K562 (cell line): ENCODE measurements around the gene CYP2A6. TPM values are rescaled to one million over a fixed set of nuclear protein-coding genes. Genes with fewer than 3 reads are reported as not detected.

Source experiments
- ARID3A ChIP-seq: IDR thresholded peaks from 2 replicates; pipeline ENCODE4 v1.6.1; 2012; ENCODE audit warnings: low read depth, low read length, improper control_type of control experiment, borderline replicate concordance
- ATF3 ChIP-seq, 2 experiments: fragments of 450-650 bp in 1 of 2; sonication (generic) in 1 of 2; formaldehyde crosslinking in 1 of 2; IDR thresholded peaks in 1 of 2; conservative IDR thresholded peaks in 1 of 2; 2 replicates each; pipeline versions ENCODE4 v1.6.1 to v1.8.1; 2016 to 2023; ENCODE audit warnings: mild to moderate bottlenecking in 2 of 2, moderate library complexity in 2 of 2, inconsistent platforms in 1 of 2, missing genetic modification reagents in 1 of 2
- CBFA2T3 ChIP-seq: fragments of 450-650 bp; IDR thresholded peaks from 2 replicates; pipeline ENCODE4 v1.6.1; 2017
- CHCHD3 ChIP-seq: fragments of 250-450 bp; sonication (Bioruptor Pico); IDR thresholded peaks from 2 replicates; pipeline ENCODE4 v2.1.2; 2022; ENCODE audit warnings: mild to moderate bottlenecking
- DLX4 ChIP-seq: fragments of 250-450 bp; sonication (Bioruptor Pico); IDR thresholded peaks from 2 replicates; pipeline ENCODE4 v1.6.1; 2021; ENCODE audit warnings: mild to moderate bottlenecking
- HDAC3 ChIP-seq: fragments of 450-650 bp; IDR thresholded peaks from 2 replicates; pipeline ENCODE4 v1.6.1; 2018; ENCODE audit warnings: borderline replicate concordance, mild to moderate bottlenecking, moderate library complexity; ENCODE audit not compliant: partially characterized antibody
- HLTF ChIP-seq: fragments of 450-650 bp; IDR thresholded peaks from 2 replicates; pipeline ENCODE4 v1.6.1; 2016
- HMGN3 ChIP-seq: IDR thresholded peaks from 2 replicates; pipeline ENCODE4 v1.6.1; 2011; ENCODE audit warnings: borderline replicate concordance, low read depth, mild to moderate bottlenecking, mixed read lengths, low read length; ENCODE audit not compliant: insufficient read length; ENCODE audit errors: extremely low read depth
- HSF4 ChIP-seq: fragments of 250-450 bp; sonication (Bioruptor Pico); IDR thresholded peaks from 2 replicates; pipeline ENCODE4 v2.1.2; 2022; ENCODE audit warnings: mild to moderate bottlenecking, moderate library complexity, borderline replicate concordance
- KAT7 ChIP-seq: sonication (generic); formaldehyde crosslinking; IDR thresholded peaks from 2 replicates; pipeline ENCODE4 v1.8.0; 2022; ENCODE audit warnings: missing genetic modification reagents, mild to moderate bottlenecking, borderline replicate concordance
- MYC ChIP-seq, 2 experiments: fragments of 250-450 bp in 1 of 2; sonication (Bioruptor Pico) in 1 of 2; IDR thresholded peaks; 2 replicates each; pipeline versions ENCODE4 v1.5.1 to v1.6.1; 2012 to 2021; ENCODE audit warnings: low read depth in 2 of 2, borderline replicate concordance in 1 of 2, improper control_type of control experiment in 1 of 2, low read length in 1 of 2, mild to moderate bottlenecking in 1 of 2, moderate library complexity in 1 of 2
- NR1H2 ChIP-seq: sonication (generic); formaldehyde crosslinking; IDR thresholded peaks from 2 replicates; pipeline ENCODE4 v1.4.0; 2020; ENCODE audit warnings: mild to moderate bottlenecking, missing genetic modification reagents
- POU5F1 ChIP-seq: fragments of 150-350 bp; IDR thresholded peaks from 2 replicates; pipeline ENCODE4 v1.6.1; 2014; ENCODE audit warnings: borderline replicate concordance, low read length, low read depth, mild to moderate bottlenecking; ENCODE audit not compliant: partially characterized antibody
- SIN3B ChIP-seq: fragments of 450-650 bp; IDR thresholded peaks from 2 replicates; pipeline ENCODE4 v1.6.1; 2017; ENCODE audit warnings: low read depth, mild to moderate bottlenecking, moderate library complexity
- ZC3H4 ChIP-seq: sonication (generic); formaldehyde crosslinking; IDR thresholded peaks from 2 replicates; pipeline ENCODE4 v1.9.0; 2021; ENCODE audit warnings: missing genetic modification reagents, borderline replicate concordance
- ZNF57 ChIP-seq: fragments of 450-650 bp; formaldehyde crosslinking; IDR thresholded peaks from 2 replicates; pipeline ENCODE4 v1.4.0; 2020; ENCODE audit warnings: mild to moderate bottlenecking, moderate library complexity
- ZNF655 ChIP-seq: fragments of 250-450 bp; sonication (Bioruptor Pico); IDR thresholded peaks from 2 replicates; pipeline ENCODE4 v1.5.0; 2021
- ZNF740 ChIP-seq, 3 experiments: fragments of 200-800 bp in 1 of 3; sonication (Bioruptor generic) in 1 of 3; sonication (generic) in 1 of 3; formaldehyde crosslinking in 1 of 3; IDR thresholded peaks; 2 replicates each; pipeline versions ENCODE4 v1.6.1 to v1.8.0; 2016 to 2022; ENCODE audit warnings: mild to moderate bottlenecking in 2 of 3, missing compliant biosample characterization in 2 of 3, missing genetic modification characterization in 2 of 3, missing genetic modification reagents in 1 of 3
- polyA plus RNA-seq, 8 experiments: library from polyadenylated mRNA; depleted of rRNA in 4 of 8; stranded (reverse) in 5 of 8; unstranded in 3 of 8; fragments of >200 nt; fragmentation: Nextera tagmentation in 2 of 8; fragmentation: Illumina TruSeq in 1 of 8; extraction: Ambion mirVana in 2 of 8; extraction: Trizol in 1 of 8; gene quantifications; 2 replicates each; pipeline versions ENCODE4 v1.2.1 to v1.2.3, GENCODE V29; 2011 to 2014; ENCODE audit warnings: inconsistent platforms in 1 of 8, missing spikeins in 1 of 8
- total RNA-seq, 7 experiments: library from RNA; depleted of rRNA in 6 of 7; stranded (reverse); fragments of >200 nt in 6 of 7; fragmentation: Illumina TruSeq in 2 of 7; extraction: Trizol in 2 of 7; gene quantifications; 2 replicates each; pipeline versions ENCODE4 v1.2.1 to v1.2.3, GENCODE V29; 2011 to 2021; ENCODE audit warnings: low replicate concordance in 1 of 7

CYP2A6 gene
- total and polyA plus RNA-seq, 9 of the 15 experiments (the other 6 are each of a cell fraction or from before 2014, with no cell fraction given) = 0.31 TPM; not detected in 8

- TF ChIP-seq ZNF655 = no peak
- TF ChIP-seq ARID3A = no peak
- no peak for TF ChIP-seq ATF3 (IDR thresholded peaks at IDR 0.05)
- no peak for TF ChIP-seq ATF3 (CRISPR knock-in tag; conservative IDR thresholded peaks at IDR 0.05)
- 0 out of 2 replicates have a peak, but pooled peaks have one; percentile 21 for TF ChIP-seq CBFA2T3
- 0 out of 2 replicates have a peak, but pooled peaks have one; percentile 14 for TF ChIP-seq MYC (IDR thresholded peaks at IDR 0.05; ENCODE audit: low read depth, low read length)
- TF ChIP-seq MYC (CRISPR knock-in tag; IDR thresholded peaks at IDR 0.05; ENCODE audit: borderline replicate concordance, low read depth) = no peak
- no peak for TF ChIP-seq CHCHD3 (CRISPR knock-in tag)
- no peak for TF ChIP-seq ZC3H4 (CRISPR knock-in tag)
- TF ChIP-seq POU5F1 = no peak
- no peak for TF ChIP-seq HSF4 (CRISPR knock-in tag)
- TF ChIP-seq HDAC3 = no peak
- TF ChIP-seq NR1H2 (CRISPR knock-in tag) = no peak
- TF ChIP-seq ZNF740 (CRISPR knock-in tag; IDR thresholded peaks at IDR 0.05) = no peak
- TF ChIP-seq ZNF740 (tag; IDR thresholded peaks at IDR 0.05) = no peak; a peak in 1 of 4 replicates
- no peak for TF ChIP-seq DLX4
- TF ChIP-seq SIN3B = no peak
- TF ChIP-seq ZNF57 (CRISPR knock-in tag) = no peak
- TF ChIP-seq HLTF = no peak
- no peak for TF ChIP-seq KAT7 (CRISPR knock-in tag)
- TF ChIP-seq HMGN3 = no peak
Measured at GRCh38 chr19:40831502-40832430, 18.5 kb downstream of the CYP2A6 start (continued).
